Kasumi-1 (cell line): Measurements from ENCODE around the gene DBF4.
A peak's percentile ranks its signal among the peaks of the same experiment; 100 is the strongest.
"Not testable (repeated sequence)": the region's sequence is repeated elsewhere in the genome, so short reads cannot be mapped to it uniquely, and the experiment has no call there.

Experiments used
- DNase-seq, 2 experiments: peaks; one replicate each; lab custom pipeline; 2025; lab: John Stamatoyannopoulos, UW

The DBF4 gene, protein sequence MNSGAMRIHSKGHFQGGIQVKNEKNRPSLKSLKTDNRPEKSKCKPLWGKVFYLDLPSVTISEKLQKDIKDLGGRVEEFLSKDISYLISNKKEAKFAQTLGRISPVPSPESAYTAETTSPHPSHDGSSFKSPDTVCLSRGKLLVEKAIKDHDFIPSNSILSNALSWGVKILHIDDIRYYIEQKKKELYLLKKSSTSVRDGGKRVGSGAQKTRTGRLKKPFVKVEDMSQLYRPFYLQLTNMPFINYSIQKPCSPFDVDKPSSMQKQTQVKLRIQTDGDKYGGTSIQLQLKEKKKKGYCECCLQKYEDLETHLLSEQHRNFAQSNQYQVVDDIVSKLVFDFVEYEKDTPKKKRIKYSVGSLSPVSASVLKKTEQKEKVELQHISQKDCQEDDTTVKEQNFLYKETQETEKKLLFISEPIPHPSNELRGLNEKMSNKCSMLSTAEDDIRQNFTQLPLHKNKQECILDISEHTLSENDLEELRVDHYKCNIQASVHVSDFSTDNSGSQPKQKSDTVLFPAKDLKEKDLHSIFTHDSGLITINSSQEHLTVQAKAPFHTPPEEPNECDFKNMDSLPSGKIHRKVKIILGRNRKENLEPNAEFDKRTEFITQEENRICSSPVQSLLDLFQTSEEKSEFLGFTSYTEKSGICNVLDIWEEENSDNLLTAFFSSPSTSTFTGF

DNA sequence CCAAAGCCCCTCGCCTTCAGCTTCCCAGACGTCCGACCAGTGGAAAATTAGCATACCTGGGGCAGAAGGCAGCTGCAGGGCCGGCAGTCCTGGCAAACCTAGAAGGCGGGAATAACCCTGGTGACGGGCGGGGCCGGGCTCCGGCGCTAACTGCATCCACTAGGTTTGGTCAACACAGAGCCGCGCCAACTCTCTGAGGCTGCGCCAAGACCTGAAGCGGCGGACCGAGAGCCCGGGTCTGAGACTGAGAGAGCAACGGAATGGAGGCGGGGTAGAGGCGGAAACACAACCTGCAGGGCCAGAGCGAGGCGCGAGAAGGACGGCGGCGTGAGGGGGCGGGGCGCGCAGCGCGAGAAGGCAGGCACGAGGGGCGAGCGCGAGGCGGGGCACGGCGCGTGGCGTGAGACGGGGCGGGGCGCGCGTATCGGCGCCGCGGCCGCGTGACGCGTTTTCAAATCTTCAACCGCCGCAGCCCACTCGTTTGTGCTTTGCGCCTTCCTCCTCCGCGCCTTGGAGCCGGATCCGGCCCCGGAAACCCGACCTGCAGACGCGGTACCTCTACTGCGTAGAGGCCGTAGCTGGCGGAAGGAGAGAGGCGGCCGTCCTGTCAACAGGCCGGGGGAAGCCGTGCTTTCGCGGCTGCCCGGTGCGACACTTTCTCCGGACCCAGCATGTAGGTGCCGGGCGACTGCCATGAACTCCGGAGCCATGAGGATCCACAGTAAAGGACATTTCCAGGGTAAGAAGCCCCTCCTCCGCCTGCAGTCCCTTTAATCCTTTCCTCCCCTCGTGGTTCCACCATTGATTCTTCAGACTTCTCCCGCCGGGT, at the start of gene DBF4, which contains the start of gene SLC25A40:
TSS of gene DBF4 (plus strand) at position 454 of the 829 bp plus-strand sequence. CDS start at position 694, 240 bp downstream.
TSS of gene SLC25A40 (minus strand) at position 321 of the 829 bp plus-strand sequence. CDS start 17,633 bp downstream, outside the sequence.
- peak; percentile 93 to 100 for DNase-seq

DNA sequence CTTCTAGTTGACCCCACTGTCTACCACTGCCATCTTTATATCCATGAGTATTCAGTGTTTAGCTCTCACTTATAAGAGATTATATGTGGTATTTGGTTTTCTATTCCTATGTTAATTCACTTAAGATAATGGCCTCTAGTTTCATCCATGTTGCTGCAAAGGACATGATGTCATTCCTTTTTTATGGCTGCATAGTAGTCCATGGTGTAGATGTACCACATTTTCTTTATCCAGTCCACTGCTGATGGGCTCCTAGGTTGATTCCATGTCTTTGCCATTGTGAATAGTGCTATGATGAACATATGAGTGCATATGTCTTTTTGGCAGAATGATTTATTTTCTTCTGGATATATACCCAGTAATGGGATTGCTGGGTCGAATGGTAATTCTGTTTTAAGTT, 47.9 kb upstream of the DBF4 start:
- not testable (repeated sequence) for DNase-seq

DNA sequence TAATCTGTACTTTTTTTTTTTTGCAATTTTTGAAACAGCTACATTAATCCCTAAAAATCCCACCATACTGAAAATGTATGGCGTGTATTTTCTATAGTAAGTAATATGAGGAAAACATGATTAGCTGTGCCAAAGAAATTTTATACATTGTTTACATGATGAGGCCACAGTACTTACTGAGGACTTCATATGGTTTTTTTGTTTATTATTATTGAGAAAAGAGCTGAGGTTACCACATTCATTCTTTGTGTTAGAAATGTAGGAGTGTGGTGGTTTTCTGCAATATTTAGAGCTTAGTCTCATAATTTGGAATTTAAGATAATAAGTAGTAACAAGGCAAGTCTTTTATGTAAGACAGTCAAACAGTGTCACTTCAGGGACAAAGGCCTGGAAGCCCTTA, 45.2 kb upstream of the DBF4 start:
- no peak for DNase-seq

DNA sequence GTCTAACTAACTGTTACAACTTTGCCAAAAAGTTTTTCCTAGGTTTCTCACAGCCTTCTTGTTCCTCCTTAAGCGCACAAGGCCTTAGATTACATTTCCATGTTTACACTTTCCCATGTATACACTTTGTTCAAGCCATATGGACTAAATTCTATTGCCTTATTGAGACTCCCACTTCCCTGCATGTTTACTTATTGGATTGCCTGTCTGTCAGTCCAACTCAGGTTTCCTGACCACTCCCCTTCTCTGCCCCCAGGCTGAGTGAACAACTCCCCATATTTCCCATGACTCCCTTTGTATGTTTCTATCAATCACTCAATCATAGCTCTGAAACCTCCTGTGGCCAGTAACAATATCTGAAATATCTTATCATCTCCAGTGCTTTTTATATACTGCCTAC, 43.2 kb upstream of the DBF4 start:
- no peak for DNase-seq

DNA sequence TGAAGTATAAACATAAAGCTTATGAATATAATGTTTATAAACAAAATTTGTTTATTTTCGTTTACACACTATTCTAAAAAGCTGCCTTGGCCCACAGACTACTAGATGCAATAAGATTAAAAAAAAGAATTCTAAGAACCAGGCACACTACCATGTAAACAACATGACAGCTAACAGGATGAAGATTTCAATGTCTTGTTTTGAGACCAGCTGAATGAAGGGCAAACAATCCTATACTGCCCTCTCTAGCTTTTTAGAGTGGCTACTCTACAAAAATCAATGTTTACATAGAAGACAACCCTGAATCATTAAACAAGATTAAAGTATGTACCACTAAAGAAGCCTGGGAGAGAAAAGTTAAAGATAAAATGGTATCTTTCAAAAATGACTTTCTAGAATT, 38.7 kb upstream of the DBF4 start:
- DNase-seq = no peak

DNA sequence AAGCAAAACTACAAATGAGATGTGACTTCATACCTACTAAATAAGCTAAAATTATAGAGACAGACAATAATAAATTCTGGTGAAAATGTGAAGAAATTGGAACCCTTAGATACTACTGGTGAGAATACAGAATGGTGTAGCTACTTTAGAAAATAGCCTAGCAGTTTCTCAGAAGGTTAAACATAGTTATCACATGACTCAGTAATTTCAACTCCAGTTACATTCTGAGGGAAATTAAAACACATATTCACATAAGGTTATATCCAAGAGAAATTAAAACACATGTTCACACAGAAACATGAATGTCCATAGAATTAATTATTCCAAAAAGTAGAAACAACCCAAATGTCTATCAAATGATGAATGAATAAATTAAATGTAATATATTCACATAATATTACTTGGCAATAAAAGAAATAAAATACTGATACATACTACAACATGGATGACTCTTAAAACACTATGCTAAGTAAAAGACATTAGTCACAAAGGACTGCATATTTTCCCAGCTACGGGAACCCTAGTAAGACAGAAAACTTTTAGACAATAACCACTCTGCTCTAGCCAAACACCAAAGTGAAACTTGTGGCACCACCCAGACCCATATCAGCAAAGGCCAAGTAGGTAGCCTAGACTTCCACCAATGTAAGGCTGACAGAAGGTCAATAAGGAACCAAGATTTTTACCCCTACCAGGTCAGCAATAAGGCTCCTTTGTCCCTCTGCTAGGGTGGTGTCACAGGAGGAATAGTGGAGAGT, 25.3 kb upstream of the DBF4 start:
- DNase-seq = no peak

DNA sequence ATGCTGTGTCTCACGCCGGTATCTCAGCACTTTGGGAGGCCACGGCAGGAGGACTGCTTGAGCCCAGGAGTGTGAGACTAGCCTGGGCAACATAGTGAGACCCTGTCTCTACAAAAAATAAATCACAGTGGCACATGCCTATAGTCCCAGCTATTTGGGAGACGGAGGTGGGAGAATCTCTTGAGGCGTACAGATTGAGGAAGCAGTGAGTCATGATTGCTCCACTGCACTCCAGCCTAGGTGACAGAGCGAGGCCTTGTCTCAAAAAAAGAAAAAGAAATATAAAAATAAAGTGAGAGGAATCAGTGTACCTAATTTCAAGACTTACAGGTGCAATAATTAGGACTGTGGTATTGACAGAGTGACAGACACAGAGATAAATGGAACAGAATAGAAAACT, 24.0 kb upstream of the DBF4 start:
- no peak for DNase-seq

DNA sequence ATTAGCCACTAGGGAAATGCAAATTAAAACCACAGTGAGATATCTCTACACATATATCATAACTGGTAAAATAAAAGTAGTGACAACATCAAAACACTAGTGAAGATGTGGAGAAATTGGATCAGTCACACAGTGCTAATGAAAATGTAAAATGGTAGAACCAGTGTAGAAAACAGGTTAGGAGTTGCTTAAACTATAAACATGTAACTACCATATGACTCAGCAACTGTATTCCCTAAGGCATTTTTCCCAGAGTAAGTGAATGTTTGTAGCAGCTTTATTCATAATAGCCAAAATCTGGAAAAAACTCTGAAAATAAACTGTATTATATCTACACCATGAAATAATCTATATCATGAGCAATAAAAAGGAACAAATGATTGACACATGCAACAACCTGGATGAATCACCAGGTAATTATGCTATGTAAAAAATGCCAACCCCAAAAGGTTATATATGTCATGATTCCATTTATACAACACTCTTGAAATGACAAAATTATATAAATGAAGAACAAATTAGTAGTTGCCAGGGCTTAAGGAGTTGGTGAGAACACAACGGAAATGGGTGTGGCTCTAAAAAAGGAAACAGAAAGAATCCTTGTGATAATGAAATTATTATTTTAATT, 22.9 kb upstream of the DBF4 start:
- DNase-seq = no peak

DNA sequence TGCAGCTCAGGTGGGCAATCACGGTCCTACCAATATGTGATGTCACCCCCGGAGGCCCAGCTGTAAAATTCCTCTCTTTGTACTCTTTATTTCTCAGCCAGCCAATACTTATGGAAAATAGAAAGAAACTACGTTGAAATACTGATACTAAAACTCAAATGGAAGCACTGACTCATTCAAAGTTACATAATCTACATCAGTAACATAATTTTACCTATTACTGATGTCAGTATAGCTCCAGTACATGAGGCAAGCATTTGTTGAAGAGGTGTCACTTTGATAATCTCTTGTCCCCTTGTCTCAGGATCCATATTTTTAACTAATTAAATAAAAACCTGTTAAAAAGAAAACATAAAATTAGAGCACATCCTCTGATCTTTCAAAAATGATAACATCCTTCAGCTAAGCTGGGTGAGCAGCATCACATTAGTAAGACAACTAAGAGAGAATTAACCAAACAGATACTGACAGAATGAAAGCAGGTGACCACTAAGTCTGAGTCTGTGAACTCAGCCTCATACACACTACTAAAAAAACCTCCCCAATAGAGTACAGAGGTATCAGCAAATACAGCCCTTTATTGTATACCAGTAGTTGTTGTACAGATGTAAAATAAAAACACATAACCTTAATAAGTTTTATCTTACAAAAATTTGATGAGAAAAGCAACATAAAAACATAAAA, 17.7 kb upstream of the DBF4 start:
- no peak for DNase-seq

DNA sequence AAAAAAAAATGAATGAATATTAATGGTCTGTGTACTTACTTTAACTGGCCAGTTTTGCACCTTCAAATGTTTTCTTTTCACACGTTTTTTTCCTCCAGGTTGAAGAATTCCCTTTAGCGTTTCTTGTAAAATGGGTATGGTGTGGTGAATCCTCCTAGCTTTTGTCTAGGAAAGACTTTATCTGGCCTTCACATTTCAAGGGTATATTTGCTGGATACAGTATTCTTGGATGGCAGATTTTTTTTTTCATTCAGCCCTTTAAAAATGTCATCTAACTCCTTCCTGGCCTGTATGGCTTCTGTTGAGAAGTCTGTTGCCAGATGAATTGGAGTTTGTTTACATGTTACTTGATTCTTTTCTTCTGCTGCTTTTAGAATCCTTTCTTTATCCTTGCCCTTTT, 10.2 kb upstream of the DBF4 start:
- DNase-seq = no peak

DNA sequence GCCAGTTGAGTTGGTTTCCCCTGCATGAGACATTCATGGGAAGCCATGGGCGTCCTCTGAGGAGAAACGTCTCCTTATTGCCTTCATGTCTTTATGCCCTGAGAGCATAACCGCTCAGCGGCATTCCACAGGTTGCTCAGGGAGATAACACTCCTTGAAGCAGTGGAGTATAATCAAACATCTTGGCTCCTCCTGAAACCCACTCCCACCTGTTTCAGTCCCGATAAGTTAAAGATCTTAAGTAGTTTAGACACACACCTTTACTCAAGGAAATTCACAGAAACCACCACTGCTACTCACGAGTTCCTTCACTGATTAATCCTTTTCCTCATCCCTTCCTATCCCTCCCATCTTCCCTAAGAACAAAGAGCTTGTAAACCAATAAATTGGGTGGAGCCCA, 9.8 kb upstream of the DBF4 start:
- DNase-seq = not testable (repeated sequence)

DNA sequence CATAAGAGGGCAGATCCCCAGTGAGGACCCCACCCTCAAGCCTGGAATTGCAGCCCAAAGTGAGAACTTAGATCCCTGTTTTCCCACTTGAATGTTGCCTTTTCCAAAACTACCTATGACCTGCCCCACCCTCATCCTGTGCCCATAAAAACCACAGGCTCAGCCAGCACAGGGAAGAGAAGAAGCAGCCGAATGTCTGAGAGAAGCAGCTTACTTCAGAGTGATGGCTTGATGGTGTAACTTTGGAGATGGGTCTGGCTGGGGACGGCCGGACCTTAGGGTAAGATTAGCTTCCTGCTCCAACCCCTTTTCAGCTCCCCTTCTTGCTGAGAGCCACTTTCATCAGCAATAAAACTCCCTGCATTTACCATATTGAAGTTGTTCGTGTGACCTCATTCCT, 5.8 kb upstream of the DBF4 start:
- DNase-seq = no peak

DNA sequence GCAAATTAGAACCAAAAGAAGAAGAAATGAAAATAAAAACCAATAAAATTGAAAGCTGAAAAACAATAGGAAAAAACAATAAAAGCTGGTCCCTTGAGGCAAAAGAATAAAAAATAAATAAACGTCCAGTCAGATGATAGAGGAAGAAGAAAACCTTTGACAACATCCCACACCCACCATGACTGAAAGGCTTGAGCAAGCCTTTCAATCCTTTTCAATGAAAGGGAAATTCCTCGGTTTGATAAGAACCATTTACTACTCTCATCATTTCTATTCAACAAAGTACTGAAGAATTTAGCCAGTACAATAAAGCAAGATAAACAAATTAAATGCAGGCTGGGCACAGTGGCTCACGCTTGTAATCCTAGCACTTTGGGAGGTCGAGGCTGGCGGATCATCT, 3.9 kb upstream of the DBF4 start:
- no peak for DNase-seq

DNA sequence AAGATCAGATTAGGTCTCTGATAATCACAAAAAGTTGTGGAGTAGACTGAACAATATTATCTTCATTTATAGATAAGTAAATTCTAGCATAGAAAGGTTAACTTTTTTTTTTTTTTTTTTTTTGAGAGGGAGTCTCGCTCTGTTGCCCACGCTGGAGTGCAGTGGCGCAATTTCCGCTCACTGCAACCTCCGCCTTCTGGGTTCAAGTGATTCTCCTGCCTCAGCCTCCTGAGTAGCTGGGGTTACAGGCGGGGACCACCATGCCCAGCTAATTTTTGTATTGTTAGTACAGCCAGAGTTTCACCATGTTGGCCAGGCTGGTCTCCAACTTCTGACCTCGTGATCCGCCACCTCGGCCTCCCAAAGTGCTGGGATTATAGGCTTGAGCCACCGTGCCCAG, 3.0 kb upstream of the DBF4 start:
- DNase-seq = not testable (repeated sequence)

DNA sequence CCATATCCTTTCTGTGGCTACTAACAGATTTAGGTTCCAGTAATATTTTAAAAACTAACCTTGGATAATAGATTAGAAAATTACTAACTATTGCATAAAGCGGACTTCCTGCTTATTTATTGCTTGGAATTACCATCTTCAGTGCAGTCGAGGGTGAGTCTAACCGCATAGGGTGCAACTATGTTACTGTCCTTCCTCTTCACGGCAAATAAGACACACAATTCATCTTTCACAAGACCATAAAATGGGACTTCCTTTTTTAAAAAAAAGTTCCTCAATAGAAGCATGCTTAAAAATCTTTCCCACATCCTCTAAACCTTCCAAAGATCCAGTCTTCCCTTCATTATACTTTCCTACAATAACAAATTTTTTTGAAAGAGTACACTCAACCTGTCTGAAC, 2.2 kb upstream of the DBF4 start:
- DNase-seq = peak; percentile 91 to 93

DNA sequence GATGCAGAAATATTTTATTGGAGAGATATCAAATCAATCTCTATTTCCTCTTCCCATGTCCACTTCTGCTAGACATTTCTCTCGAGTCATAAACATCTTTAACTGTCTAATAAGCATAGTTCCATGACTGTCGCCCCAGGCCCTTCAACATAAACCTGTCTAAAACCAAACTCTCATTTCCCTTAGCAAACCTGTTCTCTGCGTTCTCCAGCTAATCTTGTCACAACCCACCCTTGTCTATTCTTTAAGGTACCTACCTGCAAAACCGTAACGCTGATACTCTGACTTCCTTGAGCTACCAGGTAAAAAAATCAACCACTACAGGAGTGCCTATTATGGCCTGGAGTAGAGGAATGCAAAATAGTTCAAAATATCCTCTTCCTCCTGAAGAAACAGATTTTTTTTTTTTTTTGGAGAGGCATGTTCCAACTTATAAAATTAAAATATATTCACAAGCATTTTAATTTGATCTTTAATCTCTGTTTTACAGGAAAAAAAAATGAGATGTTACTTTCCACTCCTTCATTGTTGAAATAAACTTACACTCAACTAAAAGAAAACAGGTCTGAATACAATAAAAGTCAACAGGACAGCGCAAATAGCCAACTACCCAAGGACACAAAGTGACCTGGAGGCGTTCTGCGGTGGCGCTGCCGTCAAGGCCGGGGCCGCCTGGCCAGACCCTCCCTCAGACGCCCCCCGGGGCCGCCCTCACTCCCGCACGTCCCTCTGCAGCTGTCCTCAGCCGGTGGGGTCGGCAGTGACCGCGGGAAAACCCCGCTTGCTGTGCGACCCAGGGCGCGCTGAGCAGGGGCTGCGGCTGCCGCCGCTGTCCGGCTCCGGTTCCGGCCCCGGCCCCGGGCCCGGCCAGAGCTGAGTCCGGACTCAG, 898 bp upstream of the DBF4 start:
- peak in 1 of 2 experiments; percentile 26 for DNase-seq

DNA sequence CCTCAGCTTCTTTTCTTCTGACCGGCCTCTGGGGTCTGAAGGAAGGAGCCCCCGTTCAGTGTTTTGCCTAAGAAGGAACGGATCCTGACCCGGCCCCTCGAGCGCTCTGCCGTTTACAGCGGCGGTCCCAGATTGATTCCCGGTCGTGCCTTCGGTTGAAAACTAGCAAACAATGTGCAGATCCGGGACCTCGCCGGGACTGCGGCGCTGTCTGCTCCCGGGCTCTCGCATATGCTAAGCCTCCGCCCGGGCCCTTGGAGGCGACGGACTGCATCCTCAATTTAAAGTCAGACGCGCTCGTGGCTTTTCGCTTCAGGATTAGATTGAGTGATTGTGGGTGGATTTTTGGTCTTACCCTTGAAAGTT, 559 bp downstream of the DBF4 start:
- DNase-seq = peak; percentile 40 to 59

DNA sequence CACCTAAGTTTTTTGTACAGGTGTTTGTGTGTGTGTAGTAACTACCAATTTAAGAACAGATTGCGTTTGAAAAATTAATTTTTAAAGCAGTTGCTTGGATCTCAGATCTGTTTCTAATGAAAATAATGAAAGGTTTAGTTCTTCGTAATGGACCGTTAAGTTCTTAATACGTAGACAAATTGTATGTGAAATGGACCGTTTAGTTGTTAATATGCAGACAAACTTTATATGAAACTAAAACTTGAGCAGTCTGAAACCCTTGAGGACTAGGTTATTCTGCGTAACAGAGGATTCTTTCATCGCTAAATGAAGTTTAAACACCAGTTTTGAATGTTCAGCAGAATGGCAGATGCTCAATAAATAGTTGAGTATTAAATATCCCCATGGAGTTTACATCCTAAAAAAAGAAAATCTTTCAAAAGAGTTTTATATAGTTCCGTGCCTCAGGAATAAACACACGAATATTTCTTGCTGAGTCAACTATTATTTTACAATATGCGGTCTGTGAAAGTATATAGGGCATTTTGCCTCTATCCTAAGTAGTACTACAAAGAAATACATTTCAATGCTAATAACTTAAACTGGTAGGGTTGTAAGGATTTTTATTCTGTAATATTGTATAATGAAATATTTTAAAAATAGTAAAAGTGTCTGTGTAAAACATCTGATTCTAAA, 1.2 kb downstream of the DBF4 start:
- DNase-seq = no peak

DNA sequence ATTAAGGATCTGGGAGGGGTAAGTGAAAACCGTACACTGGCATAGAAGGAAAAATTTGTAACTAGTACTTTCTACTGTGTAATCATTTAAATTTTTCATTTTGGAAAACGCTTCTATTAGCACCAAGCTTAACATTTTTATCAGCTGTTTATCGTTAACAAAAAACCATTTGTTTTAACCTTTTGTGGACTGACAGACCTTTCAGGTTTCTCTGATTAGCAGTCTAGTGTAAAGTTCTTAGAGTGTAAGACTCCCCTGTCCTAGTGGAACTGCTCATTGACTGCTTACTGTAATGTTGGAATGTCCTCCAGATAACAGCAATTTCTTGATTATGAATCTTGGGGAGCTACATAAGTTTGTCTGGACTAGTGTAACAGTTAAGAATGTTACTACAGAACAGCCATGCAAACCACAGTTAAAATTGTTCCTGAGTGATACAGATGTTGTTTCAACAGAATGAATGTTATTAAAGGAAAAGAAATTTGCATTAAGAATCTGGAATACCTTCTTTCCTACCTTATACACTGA, 2.0 kb downstream of the DBF4 start:
- DNase-seq = no peak
